DMS79 (cell line): ENCODE results near the gene ZNF649.
"Not testable (repeated sequence)": the region's sequence is repeated elsewhere in the genome, so short reads cannot be mapped to it uniquely, and the experiment has no call there.

Source experiments
- DNase-seq: peaks from one replicate; lab custom pipeline; 2025; lab: John Stamatoyannopoulos, UW

The ZNF649 gene

DNA sequence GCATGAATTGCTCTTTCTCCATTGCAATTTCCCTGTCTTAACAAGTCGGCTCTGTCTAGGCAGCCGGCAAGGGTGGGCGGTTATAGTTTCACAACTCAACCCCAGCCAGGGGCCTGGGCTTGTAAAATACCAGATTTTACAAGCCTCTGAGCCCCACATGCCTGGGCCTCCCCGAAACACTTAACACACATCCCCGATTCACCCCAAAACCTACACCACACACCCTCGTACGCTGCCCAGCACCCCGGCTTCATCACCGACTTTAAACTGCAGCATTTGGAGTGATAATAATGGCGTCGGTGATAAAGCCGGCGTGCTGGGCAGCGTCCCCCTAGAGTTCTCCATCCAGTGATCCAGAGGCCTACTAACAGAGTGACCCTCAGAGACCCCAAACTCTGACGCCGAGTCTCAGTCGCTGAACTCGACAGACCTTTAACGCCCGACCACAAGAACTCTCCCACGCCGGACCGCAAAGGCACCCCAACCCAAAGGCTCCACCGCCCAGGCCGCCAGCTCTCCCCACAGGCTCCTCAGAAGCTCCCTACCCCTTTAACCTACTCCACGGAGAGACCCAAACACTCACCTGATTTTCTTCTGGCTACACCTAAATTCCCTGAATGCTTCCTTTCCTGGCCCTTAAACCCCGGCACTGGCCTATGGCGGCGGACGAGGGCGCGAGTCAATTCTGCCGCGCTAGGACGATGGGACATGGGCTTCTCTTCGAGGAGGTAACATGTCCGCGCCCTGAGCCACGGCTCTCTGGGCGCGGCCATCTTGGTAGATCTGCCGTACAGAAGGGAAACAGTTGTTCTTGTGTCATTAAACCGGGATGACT, at the start of gene ZNF649:
TSS of gene ZNF649 (minus strand) at position 687 of the 835 bp plus-strand sequence. CDS start 4,910 bp downstream, outside the sequence.
- peak; percentile 27 for DNase-seq

DNA sequence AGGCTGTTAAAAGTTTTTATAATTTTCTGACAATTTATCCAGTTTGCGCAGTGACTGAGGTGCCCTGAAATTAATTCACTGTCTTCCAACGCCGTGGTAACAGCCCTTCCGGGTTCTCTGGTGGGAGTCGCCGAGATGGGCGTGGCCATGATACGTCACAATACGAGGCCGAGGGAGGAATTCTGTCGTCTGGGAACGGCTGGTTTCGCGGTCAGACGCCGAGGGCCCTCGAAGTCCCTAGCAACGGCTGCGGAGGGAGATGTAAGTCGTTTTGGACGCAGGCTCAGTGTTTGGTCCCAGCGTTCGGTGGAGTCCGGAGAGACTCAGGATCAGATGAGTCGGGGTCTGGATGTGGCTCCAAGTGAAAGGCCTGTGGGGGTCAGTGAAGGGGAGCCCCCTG, 44.2 kb upstream of the ZNF649 start:
- DNase-seq = no peak

DNA sequence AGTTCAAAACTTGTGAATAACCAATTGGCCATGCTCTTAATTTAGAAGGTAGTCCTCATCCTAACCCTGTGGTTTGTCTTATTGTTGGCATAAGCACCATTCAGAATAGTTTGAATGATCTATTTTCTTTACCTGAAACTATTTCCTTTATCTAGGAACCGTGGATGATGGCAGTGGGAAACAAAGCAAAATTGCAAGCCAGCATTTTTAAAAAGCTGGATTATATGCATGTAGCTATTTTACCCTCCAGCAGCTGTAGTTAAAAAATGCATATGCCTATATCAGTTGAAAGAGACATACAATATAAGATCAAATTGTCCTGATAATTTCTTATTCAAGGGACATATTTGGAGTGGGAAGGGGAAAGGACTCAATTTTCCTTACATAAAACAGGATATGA, 41.8 kb upstream of the ZNF649 start:
- DNase-seq = no peak

DNA sequence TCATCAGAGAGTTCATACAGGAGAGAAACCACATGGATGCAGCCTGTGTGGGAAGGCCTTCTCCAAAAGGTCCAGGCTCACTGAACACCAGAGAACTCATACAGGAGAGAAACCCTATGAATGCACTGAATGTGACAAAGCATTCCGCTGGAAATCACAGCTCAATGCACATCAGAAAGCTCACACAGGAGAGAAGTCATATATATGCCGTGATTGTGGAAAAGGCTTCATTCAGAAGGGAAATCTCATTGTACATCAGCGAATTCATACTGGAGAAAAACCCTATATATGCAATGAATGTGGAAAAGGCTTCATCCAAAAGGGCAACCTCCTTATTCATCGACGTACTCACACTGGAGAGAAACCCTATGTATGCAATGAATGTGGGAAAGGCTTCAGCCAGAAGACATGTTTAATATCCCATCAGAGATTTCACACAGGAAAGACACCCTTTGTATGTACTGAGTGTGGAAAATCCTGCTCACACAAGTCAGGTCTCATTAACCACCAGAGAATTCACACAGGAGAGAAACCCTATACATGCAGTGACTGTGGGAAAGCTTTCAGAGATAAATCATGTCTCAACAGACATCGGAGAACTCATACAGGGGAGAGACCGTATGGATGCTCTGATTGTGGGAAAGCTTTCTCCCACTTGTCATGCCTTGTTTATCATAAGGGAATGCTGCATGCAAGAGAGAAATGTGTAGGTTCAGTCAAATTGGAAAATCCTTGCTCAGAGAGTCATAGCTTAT, 40.2 kb upstream of the ZNF649 start:
- no peak for DNase-seq

DNA sequence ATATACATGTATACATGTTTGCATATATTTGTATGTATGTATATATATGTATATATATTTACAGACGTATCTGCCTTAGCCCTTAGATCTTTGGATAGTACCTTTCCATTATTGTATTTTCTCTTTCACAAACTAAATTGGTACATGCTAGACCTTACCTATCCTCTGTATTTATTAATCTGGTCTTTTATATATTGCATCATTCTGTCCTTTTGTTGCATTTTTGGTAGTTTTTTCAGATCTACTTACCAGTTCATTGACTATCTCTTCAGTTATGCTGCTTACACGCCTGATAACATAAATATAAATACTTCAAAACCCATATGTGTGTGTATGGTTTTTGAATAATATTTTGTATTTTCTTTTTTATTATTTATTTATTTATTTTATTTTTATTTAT, 34.1 kb upstream of the ZNF649 start:
- DNase-seq = no peak

DNA sequence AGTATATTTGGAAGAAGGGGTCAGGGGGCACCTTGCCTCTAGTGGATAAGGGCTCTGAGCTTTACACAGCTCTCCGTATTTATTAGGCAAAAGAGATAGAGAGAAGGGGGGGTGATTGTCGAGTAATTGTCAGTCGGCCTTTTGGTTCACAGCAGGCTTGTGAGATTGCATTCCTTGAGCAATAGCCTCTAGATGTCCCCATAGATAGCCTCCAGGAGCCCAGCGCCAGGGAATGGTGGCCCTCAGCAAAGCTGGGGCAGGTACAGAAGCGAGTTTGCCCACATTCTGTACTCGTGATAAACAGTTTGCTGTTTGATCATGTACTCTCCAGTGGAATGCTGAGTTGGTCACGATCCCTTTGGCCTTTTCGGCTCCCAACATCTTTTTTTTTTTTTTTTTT, 27.1 kb upstream of the ZNF649 start:
- DNase-seq = no peak

DNA sequence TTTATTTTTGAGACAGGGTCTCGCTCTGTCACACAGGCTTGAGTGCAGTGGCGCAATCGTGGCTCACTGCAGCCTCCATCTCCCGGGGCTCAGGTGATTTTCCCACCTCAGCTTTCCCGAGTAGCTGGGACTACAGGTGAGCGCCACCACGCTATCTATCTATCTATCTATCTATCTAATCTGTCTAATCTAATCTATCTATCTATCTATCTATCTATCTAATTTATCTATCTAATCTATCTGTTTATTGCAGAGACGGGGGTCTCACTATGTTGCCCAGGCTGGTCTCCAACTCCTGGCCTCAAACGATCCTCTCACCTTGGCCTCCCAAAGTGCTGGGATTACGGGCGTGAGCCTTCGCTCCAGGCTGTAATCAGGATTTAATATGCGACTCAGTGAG, 23.0 kb upstream of the ZNF649 start:
- DNase-seq = no peak

DNA sequence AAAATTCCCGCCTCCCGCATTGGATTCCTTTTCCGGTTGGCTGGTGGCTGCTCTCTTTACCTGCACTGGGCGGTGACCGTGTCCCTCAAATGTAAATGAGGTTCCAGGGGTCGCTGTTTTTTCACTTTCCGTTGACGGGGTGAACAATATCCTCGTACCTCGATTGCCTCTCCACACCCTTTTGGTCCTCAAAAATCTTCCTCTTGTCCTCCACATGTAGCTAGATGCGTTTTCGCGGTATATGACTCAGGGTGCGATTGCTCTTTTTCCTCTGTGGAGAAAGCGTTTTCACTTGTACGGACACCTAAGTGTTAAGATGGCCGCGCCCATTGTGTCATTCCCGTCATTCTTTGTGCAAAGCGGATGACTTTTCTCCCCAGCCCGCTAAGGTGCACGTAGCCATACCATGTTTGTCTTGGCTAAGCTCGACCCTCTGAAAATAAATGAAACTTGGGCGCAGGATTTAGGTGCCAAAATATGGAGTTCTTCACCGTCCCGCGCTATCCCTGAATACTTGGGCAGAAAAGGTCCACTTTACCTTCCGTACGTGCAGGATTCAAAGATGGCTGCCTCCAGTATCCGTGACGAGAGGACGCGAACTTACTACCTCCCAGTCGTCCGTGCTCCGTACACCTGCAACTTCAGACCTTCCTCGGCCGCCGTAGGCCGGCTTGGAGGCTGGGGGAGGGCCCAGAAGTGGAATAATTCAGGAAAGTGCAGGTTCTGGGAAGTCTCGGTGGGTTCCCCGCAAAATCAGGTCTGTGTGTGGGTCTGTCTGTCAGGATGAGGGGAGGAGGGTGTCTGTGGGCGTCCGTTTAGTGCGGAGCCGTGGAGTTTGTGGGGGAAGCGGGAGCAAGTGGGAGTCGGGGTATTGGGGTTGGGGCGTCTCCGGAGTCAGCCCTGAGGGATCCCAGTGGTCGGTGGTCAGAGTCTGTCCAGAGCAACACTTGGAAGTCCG, 22.2 kb upstream of the ZNF649 start, which contains the start of gene ZNF613:
TSS of gene ZNF613 (plus strand) at position 689 of the 958 bp plus-strand sequence. CDS start 8,749 bp downstream, outside the sequence.
- peak; percentile 71 for DNase-seq

DNA sequence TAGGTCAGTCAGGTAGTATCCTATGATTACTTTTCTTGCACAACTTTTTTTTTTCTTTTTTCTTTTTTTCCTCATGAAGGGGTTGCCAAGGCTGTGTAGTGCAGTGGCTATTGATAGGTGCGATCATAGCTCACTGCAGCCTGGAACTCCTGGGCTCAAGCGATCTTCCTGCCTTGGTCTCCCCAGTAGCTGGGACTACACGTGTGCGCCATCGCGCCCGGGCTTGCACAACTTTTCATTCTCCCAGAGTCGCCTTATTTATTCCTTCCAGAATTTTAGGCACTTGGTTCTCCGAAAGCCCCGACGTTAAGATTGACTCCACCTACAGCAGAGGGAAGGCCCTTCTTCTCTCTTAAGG, 21.6 kb upstream of the ZNF649 start:
- DNase-seq = no peak

DNA sequence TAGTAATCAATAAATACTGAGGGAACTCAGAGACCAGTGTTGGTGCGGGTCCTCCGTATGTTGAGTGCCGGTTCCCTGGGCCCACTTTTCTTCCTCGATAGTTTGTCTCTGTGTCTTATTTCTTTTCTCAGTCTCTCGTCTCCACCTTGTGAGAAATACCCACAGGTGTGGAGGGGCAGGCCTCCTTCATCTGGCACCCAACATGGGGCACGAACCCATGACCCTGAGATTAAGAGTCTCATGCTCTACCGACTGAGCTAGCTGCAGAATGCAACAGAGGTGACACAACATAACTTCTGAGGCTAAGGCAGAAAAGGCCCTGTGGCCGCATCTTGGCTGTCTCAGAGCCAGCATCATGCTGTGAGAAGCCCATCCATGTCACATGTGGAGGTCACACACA, 17.1 kb upstream of the ZNF649 start:
- DNase-seq = no peak

DNA sequence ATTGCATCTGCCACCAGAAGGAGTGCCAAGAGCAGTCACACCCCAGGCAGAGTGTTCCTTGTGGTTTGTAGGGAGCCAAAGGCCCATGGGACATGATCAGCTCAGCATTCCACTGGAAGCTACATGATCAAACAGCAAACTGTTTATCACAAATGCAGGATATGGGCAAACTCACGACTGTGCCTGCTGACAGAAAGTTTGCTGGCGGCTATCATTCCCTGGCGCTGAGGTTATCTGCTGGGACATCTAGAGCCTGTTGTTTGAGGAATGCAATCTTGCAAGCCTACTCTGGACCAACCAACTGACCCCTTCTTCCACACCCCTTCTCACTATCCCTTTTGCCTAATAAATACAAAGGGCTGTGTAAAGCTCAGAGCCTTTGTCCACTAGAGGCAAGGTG, 14.8 kb upstream of the ZNF649 start:
- DNase-seq = no peak

DNA sequence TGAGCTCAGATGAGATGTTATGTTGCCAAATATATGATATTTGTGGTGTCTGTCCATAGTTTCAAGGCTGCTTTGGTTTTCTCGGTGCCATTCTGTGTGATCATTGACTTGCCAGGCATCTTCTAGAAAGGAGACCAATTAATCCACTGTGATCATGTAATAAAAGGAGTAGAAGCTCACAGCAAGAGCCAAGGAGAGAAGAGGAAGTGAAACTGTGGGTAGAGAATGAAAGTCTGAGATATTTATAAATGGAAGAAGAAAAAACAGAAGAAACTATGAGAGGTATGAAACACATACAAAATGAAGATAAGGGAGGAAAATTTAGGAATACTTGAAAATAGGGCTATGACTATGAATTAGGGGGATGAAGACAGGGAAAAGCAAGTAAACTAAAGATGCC, 11.3 kb upstream of the ZNF649 start:
- no peak for DNase-seq

DNA sequence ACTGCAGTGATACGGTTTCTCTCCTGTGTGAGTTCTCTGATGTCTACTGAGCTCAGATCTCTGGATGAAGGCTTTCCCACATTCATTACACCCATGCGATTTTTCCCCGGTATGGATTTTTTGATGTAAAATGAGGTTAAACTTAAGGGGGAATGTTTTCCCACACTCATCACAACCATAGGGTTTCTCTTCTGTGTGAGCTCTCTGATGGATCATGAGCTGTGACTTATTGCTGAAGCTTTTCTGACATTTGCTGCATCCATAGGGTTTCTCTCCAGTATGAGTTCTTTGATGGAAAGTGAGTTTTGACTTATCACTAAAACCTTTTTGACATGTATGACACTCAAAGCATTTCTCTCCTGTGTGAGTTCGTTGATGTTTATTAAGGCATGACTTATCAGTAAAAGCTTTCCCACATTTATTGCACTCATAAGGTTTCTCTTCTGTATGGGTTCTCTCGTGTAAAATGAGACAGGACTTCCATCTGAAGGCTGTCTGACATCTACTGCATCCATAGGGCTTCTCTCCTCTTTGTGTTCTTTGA, 10.6 kb upstream of the ZNF649 start:
- DNase-seq = no peak

DNA sequence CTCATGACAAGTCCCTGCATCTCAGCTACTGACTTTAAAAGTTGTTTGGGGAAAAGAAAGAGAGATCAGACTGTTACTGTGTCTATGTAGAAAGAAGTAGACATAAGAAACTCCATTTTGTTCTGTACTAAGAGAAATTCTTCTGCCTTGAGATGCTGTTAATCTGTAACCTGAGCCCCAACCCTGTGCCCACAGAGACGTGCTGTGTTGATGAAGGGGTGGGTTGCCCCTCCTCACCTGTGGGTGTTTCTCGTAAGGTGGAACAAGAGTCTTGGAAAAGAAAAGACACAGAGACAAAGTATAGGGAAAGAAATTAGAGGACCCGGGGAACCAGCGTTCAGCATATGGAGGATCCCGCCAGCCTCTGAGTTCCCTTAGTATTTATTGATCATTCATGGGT, 3.2 kb upstream of the ZNF649 start:
- DNase-seq = not testable (repeated sequence)

DNA sequence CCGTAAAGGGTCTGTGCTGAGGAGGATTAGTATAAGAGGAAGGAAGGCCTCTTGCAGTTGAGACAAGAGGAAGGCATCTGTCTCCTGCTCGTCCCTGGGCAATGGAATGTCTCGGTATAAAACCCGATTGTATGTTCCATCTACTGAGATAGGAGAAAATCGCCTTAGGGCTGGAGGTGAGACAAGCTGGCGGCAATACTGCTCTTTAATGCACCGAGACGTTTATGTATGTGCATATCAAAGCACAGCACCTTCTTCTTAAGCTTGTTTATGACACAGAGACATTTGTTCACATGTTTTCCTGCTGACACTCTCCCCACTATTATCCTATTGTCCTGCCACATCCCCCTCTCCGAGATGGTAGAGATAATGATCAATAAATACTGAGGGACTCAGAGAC, 1.3 kb upstream of the ZNF649 start:
- DNase-seq = not testable (repeated sequence)

DNA sequence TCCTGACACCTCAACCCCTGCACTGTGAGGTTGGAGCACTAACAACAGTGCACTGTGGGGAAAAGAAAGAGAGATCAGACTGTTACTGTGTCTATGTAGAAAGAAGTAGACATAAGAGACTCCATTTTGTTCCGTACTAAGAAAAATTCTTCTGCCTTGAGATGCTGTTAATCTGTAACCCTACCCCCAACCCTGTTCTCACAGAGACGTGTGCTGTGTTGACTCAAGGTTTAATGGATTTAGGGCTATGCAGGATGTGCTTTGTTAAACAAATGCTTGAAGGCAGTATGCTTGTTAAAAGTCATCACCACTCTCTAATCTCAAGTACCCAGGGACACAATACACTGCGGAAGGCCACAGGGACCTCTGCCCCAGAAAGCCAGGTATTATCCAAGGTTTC, 822 bp upstream of the ZNF649 start:
- not testable (repeated sequence) for DNase-seq

DNA sequence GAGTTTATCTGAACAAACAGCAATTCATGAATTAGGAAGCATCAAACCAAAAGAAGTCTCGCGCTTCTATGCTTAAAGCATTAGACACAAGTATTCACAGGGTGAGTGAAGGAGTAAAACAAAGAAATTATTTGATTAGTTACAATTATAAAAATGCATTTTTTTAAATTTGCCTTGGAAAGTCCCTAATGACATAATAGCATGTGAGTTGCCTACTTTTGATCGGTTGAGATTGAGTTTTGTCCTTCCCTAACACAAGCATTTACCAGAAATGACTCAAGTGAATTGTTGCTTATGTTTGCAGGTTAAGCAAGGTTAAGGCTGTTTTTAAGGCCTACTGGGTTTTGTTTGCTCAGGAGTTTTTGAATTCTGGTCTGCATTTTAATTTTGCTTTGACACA, 389 bp upstream of the ZNF649 start:
- DNase-seq = no peak

DNA sequence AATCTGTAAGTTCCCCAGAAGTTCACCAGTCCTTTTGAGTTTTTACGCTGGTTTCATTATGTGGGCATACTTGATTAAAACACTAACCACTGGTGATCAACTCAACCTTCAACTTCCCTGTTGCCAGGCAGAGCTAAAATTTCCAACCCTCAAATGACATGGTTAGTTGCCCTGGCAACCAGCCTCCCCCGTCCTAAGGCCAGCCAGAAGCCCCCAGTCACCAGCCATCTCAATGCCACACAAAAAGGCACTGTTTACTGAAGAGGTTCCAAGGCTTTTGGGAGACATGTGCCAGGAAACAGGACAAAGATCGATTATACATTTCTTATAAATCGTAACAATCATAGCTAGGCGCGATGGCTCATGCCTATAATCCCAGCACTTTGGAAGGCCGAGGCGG, 1.6 kb downstream of the ZNF649 start:
- DNase-seq = no peak

DNA sequence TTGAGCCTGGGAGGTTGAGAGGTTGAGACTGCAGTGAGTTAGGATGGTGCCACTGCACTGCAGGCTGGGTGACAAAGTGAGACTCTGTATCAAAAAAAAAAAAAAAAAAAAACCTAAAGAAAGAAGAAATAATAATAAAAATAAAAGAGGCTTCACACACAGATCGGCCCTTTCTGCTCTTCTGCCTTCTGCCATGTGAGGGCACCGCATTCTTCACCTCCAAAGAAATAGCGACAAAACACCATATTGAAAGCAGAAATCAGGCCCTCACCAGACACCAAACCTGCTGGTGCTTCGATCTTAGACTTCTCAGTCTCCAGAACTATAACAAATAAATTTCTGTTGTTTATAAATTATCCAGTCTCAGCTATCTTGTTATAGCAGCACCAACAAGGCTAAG, 3.0 kb downstream of the ZNF649 start:
- no peak for DNase-seq

DNA sequence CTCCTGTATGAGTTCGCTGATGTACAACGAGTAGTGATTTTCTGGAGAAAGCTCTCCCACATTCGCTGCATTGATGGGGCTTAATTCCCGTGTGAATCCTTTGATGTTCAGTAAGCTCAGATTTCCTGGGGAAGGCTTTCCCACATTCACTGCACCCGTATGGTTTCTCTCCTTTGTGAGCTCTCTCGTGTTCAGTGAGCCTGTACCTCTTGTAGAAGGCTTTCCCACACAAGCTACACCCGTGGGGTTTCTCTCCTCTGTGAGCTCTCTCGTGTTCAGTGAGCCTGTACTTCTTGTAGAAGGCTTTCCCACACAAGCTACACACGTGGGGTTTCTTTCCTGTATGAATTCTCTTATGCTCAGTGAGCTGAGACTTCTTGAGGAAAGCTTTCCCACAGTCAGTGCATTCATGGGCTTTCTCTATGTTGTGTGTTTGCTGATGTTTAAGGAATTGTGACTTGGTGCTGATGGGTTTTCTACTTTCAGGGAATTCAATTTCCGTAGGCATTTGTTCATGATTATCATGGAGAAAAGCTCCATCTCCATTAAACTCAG, 13.5 kb downstream of the ZNF649 start:
- no peak for DNase-seq

DNA sequence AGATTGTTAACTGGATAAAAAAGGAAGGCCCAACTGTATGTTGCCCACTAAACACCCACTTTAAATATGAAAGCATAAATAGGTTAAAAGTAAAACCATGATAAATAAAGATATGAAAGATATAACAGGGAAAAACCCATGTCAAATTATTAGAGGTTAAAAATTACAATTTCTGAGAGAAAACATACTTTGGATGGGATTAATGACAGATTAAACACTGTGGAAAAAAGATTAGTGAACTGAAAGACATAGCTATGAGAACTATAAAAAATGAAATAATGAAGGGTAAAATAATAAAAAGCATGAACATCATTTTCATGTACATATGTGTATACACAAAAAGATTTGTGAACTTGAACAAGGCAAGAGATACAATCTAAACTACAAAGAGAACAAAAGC, 14.9 kb downstream of the ZNF649 start:
- no peak for DNase-seq
